Stimulated activated CD4-positive, alpha-beta T cell treated with anti-CD3 and anti-CD28 coated beads, TNF-alpha, amount 100 ng/mL, for 1 hour (primary cell): ENCODE data around the gene HOXD13.

Experiments
- DNase-seq, 3 donors: peaks; one replicate each; pipeline ENCODE4 v3.0.0-alpha.2; 2020; ENCODE audit warnings: low read depth in 3 of 3, low spot score in 1 of 3

HOXD13 gene

DNA sequence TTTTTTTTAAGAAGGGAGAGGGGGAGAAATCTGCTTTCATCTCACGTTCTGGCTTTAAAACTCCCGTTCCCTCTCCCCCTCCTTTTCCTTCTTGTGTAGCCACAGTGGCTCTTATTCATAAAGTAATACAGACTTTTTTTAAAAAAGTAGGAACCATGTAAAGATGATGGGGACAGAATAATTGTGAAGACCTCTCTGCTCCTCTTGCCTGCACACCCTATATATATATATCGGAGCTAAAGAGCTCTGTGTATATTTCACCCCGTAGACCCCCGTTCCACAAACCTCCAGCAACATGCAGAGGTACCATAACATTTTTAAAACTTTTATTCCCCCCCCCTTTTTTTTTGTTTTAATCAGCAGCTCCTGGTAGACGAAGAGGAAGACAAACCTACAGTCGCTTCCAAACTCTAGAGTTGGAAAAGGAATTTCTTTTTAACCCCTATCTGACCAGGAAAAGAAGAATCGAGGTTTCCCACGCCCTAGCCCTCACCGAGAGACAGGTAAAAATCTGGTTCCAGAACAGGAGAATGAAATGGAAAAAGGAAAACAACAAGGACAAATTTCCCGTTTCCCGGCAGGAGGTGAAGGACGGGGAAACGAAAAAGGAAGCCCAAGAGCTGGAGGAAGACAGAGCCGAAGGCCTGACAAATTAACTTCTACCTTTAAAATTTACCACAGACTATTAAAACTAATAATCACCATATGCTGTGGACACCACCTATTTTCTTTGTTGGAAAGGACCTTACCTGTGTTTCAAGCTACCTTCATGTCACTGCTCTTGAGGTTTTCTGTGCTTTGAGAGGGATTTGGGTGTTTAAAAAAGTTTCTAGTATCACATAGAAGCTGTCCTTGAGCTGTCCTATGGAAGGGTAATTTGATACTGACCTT is 38.7 kb downstream of the HOXD13 start:
- no peak for DNase-seq

DNA sequence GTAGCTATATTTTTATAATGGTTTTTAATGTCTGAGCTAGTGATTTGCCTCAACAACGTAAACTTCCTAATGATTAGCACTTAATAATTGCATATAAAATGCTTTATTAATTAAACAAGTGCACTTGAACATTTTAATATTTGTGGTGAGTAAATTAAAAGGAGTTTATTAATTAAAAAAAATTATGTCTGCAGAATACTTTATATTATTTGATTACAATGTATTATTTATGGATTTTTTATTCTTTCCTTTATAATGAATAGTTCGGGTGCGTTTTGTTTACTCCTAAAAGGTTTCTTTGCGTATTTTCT is 39.3 kb downstream of the HOXD13 start:
- no peak for DNase-seq

DNA sequence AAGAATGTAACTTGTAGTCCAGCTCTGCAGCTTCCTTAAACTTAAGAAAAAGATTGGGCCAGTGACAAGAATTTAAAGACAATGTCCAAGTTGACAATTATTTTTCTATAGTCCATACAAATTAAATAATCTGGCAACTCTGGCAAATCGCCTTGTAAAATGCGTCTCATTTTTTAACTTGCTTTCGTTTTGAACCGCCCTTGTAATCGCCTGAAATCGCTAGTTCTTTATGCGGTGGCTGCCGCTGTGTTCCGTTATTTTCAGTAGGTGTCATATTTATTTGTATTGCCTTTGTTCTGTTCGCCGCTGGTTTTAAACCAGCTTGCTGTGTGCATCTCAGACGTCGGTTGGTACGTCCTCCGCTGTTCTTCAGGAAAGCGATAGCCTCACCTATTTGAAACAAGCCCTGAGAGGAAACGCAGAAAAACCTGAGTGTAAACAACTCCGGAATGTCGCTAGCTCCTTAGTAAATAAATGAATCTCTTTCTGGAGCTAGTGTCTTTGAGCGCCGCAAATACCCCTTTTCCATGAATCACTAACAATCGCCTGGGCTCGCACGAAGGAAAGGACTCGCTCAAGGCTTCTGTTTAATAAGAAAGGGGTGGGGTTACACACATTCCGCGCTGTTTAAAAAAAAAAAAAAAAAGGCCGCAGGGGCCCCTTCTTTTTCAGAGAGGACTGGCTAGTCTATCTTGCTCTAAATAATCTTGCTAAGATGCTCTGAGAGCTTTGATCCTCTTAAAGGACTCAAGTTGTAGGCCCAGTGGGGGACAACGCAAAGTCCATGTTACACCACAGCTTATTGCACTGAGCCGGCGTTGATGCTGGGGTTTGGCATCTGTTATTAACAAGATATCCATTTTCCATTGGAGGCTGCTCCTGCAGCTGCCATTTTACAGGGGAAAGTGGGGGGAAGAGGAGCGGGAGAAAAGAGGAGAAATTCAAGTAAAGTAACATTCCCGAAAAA is 40.0 kb downstream of the HOXD13 start:
- no peak for DNase-seq

DNA sequence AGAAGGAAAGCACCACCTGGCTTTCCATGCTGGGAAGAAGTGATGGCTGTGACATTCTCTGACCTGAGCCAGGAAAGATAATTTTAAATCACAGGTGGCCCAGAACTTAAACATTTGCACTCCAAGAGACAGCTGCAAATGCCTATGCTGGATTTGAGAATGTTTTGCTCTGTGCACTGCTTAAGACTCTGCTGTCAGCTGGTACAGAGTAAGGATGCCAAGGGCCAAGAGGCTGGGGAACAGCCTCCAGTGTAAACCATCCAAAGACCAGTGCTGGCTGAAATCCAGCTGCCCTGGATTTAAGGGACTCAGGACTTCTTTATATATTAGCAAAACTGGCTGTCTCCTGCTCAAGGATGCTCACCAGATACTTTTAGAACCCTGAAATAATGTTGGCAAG is 40.9 kb downstream of the HOXD13 start:
- no peak for DNase-seq

DNA sequence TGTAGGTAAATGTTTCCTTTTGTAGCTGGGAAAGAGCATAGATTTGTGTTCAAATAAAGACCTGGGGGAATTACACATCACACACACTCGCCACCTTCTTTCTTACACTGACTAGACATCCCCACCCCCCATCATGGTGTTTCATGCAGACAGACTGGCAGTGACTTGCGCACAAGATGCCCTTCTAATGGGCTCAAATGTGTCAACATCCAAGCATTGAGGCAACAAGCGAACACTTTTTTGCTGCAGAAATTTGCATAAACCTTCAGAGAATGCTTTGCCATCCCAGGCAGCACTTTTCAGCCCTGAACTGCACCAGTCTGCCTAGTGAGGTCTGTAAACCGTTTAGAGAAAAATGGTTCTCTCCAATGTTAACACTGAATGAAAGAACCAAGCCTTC is 41.5 kb downstream of the HOXD13 start:
- no peak for DNase-seq

DNA sequence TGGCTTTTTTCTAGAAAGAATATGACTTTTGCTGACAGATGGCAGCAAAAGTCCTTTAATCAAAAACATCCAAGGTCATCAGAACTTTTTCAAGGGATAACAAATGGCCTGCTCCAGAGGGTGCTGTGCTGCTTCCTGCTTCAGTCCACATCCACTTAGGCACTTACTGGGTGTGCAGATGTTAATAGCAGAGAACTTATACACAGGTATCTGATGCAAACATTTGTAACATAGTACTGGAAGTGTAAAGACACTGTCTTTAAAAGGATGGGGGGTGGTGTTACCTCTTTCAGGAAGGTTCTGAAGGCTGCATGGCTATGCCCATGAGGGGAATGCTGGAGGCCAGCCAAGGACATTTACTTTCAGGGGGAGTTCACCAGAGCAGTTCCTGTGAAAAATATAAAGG is 42.5 kb downstream of the HOXD13 start:
- DNase-seq: no peak

DNA sequence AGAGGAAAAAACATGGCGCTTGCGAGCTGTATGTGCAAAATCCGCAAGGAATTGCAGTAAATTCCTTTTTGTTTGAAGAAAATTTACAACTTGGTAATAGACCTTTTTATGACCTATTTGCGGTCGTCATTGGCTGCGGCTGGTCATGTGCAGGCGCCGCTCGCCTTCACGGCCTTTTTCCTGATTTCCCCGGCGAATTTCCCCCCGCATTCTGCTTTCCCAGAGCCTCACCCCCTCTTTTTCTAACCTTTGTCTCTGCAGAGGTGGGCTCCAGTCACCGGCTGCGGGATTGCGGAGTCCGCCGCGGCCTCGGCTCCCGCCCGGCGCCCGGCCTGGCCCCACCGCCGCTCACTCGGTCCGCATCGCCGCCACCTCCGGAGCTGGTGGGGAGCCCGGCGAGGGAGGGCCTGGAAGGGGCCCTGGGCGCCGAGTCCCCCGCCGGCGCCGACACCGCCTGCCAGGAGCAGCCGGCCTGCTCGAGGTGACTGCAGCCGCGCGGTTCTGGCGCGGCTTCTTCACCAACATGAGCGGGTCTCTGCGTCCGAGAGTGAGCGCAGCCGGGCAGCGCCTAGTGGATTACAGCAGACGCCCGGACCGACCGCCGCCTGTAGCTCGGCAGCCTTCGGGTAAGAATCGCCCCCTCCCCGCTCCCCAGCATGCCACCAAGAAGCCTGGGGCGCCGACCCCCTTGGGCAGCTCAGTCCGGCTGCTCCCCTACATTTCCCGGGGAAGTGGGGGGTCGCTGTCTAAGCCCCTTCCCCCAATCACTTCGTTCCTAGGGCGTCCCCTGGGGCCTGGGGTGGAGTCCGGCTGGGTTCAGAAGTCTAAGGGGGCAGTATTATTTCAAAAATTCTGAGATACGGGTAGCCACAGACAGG is 44.1 kb downstream of the HOXD13 start:
- no peak for DNase-seq

DNA sequence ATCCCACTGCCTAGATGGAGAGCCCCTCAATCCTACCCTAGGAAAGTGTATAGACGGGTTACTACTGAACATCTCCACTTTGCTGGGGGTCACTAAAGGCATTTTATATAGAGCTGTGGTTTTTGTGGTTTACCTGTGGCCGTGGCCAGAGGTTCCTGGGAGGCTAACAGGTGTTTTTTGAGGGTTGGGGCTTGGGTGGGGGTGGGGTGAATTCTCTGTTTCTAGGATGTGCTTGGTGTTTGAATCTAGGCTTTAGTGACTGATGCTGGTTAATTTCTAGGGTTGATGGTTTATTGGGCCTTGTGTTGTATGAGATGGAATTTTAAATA is 44.7 kb downstream of the HOXD13 start:
- DNase-seq: no peak

DNA sequence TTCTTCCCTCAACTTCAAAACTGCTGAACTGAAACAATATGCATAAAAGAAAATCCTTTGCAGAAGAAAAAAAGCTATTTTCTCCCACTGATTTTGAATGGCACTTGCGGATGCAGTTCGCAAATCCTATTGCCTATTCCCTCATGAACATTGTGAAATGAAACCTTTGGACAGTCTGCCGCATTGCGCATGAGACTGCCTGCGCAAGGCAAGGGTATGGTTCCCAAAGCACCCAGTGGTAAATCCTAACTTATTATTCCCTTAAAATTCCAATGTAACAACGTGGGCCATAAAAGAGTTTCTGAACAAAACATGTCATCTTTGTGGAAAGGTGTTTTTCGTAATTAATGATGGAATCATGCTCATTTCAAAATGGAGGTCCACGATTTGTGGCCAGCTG is 45.4 kb downstream of the HOXD13 start:
- DNase-seq: no peak

DNA sequence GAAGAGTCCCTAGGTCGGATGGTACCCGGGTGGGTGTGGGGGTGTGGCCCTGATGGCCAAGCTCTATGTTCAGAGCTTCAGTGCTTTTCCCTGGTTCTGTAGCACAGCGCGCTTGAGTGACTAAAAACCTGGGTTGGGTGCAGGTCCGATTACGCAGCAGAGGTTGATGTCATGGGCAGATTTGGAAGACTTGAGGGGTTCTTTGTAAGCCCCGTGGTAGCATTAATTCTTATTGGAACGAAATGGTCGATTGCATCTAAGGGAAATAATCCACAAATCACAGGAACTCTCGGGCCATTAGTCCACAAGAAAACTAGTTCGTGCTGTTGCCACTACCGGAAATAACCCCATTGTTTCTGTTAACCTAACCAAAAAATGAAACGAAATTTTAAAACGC is 46.0 kb downstream of the HOXD13 start:
- DNase-seq: no peak

DNA sequence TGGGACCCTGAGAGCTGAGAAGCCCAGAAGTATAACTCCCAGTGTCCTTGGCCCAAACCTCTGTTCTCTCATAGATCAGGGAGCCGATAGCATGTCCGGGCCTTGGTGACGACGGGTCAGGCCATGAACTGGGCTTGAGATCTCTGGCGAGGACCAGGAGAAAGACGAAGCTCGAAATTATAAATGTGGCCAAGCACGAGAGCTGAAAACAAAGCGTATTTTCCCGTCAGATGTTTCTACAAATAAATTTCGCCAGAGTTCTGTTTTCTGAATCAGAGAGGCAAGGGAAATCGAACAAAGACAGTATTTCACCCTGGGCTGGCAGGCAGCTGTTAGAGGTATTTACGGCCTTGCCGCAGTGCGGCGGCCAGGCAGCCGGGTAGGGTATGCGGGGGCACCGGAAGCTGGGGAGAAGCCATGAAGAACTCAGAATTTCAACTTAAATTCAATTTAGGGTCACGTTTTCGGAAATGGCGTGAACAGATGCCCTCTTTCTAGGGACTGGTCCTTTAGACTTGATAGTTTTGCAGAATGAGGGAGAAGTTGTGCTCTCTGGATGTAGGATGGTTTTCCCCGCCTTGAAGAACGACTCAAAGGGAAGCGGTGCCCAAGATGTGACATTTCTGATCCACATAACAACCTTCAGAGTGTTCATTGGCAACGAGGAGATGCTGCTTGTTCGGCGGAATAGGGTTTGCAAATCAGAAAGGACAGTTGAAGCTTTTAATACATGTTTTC is 46.6 kb downstream of the HOXD13 start:
- DNase-seq: no peak

DNA sequence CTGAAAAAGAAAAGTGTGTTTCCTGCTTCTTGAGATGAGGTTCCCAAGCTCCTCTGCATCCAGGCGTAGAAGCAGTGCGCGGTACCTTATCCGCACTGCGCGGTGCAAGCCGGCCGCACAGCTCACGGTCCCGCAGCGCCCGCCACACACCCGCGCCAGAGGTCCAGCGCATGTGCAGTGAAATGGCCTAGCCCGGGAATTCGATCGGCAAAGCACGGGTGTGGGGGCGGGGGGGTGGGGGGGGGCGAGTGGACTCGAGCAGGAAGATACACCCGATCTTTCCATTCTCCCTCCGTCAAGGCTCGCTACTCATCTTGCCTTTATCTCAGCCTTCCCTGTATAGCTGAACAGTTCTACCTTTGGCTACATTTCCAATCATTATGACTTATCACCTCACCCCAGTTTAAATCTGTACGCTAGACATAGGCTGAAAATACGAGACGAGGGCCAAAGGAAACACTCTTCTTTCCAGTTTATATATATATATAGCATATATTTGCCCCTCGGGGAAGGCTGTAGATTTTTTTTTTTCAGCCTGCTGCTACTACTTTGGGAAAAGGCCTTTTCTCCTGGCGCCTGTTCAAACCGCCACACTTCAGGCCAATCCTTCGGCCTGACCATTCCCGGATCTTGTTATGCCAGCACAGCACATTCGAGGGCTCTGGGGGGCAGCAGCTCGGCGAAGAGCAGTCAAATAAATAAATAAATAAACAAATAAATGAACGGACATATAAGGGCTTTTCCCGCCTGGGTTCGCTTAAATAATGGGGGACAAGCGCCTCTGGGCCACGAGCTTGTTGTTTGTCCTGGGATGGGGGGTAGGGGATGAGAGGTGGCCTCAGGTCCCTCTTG is 47.4 kb downstream of the HOXD13 start:
- DNase-seq: no peak

DNA sequence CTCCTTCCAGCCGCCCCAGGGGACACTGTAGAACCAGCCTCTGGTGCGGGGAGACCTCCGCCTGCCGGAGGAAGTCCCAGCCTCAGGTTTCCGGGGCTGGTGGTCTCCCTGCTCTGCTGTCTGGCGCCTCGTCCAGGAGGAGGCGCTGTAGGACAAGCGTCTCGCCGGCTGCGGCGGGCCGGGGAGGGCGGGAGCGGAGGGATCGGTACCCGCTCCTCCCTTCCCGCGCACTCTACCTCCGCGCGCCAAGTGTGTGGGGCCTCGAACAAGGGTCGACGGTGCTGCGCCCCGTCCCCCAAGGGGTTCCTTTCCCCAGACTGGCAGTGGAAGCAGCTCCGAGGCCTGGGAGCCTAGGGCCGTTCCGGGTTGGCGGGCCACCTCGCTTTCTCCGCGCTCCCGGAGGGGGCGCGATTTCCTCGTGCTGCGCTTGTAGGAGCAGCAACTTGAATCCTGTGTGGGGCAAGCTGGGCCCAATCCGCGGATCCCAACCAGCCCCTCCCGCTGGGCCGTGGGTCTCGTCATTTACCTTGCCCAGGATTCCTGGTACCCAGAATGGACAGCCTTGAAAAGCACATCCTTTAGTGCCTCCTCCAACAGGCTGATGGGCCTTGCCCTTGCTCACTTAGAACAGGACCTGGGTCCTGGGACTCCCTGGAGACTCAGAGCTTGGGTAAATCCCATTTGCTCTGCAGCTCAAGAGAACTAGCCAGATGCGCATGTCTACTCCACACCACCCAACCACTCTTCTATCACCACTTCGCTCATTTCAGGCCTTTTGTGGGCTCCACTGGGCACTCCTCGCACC is 48.2 kb downstream of the HOXD13 start:
- peak in 1 of 3 donors; percentile 46 for DNase-seq

DNA sequence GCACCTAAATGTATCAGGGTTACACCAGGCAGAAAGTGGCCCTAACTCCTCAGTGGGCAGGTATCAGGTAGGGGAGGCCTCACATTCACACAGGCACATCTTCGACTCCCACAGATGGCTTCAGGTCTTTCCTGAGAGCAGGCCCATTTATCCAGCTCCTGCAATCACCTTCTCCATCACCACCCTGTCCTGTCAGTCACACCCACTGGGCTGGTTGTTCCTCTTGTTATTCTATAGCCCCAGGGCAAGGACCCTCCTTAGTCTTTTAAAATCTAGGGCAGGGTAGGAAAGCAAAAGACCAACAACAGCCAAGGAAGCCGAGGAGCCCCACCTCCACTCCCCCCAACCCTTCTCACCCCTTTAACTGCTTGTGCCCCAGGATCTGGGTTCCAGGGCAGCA is 49.8 kb downstream of the HOXD13 start:
- DNase-seq: no peak
